SJCRH30 (cell line): ENCODE measurements around the gene PRDX1. TPM values are rescaled to one million over a fixed set of nuclear protein-coding genes. Genes with fewer than 3 reads are reported as not detected.
"Not testable (repeated sequence)": the region's sequence is repeated elsewhere in the genome, so short reads cannot be mapped to it uniquely, and the experiment has no call there.

Source experiments
- DNase-seq, 2 experiments: peaks; one replicate each; pipeline ENCODE4 v3.0.0-alpha.2; 2015 to 2020
- H3K27ac ChIP-seq: fragments of 250-450 bp; sonication (Bioruptor Pico); 2 replicates; pipeline ENCODE4 v1.5.1; 2020; ENCODE audit warnings: mild to moderate bottlenecking, moderate library complexity
- H3K27me3 ChIP-seq: fragments of 250-450 bp; sonication (Bioruptor Pico); 2 replicates; pipeline ENCODE4 v1.5.1; 2020; ENCODE audit warnings: mild to moderate bottlenecking, moderate library complexity
- H3K36me3 ChIP-seq: fragments of 250-450 bp; sonication (Bioruptor Pico); 2 replicates; pipeline ENCODE4 v1.5.1; 2020; ENCODE audit warnings: mild to moderate bottlenecking, moderate library complexity
- H3K4me1 ChIP-seq: fragments of 250-450 bp; sonication (Bioruptor Pico); 2 replicates; pipeline ENCODE4 v1.5.1; 2020; ENCODE audit warnings: mild to moderate bottlenecking, moderate library complexity
- H3K4me3 ChIP-seq: fragments of 250-450 bp; sonication (Bioruptor Pico); 2 replicates; pipeline ENCODE4 v1.5.1; 2020; ENCODE audit warnings: mild to moderate bottlenecking, moderate library complexity
- H3K9me3 ChIP-seq: fragments of 250-450 bp; sonication (Bioruptor Pico); replicated peaks from 2 replicates; pipeline ENCODE4 v1.5.1; 2020; ENCODE audit warnings: mild to moderate bottlenecking, moderate library complexity
- total RNA-seq: library from RNA; depleted of rRNA; stranded (reverse); fragments of >200 nt; shearing (Covaris generic); gene quantifications from 2 replicates; pipeline ENCODE4 v1.2.3, GENCODE V29; 2014

PRDX1 gene
- total RNA-seq, 1 experiment from 2014 or later: 821 TPM

- H3K9me3 ChIP-seq: no peaks in the 10 kb centered on the region
- no peak overlapping the region for H3K4me3 ChIP-seq
- no peaks in the 10 kb centered on the region for H3K36me3 ChIP-seq
- H3K4me1 ChIP-seq: peaks cover 24% of the 10 kb centered on the region
- no peak for DNase-seq
- no peaks in the 10 kb centered on the region for H3K27me3 ChIP-seq
- no peak overlapping the region for H3K27ac ChIP-seq
Observed at GRCh38 chr1:45545019-45545493, 23.4 kb upstream of the PRDX1 start.

- H3K4me3 ChIP-seq: no peak overlapping the region
- H3K36me3 ChIP-seq: no peaks in the 10 kb centered on the region
- no peaks in the 10 kb centered on the region for H3K27me3 ChIP-seq
- no peaks in the 10 kb centered on the region for H3K9me3 ChIP-seq
- peaks cover 24% of the 10 kb centered on the region for H3K4me1 ChIP-seq
- no peak for DNase-seq
- no peak overlapping the region for H3K27ac ChIP-seq
Observed at GRCh38 chr1:45544530-45544929, 22.8 kb upstream of the PRDX1 start.

- Histone ChIP-seq H3K9me3 (no peaks in the 10 kb centered on the region), H3K4me3 (peak overlapping the region; percentile 16; the same call in 1 of the 2 replicates), H3K4me1 (peaks cover 24% of the 10 kb centered on the region), H3K27me3 (no peaks in the 10 kb centered on the region), H3K36me3 (no peaks in the 10 kb centered on the region), H3K27ac (no peak overlapping the region)
- DNase-seq: peak; percentile 58 to 71
Observed at GRCh38 chr1:45543581-45544417, 22.1 kb upstream of the PRDX1 start.

GRCh38 chr1:45542591-45542990, 20.9 kb upstream of the PRDX1 start:
- Histone ChIP-seq H3K27ac (no peak overlapping the region), H3K4me1 (peaks cover 24% of the 10 kb centered on the region), H3K4me3 (no peak overlapping the region), H3K27me3 (no peaks in the 10 kb centered on the region; the same call in 1 of the 2 replicates), H3K36me3 (no peaks in the 10 kb centered on the region), H3K9me3 (no peaks in the 10 kb centered on the region)
- DNase-seq: no peak

GRCh38 chr1:45541193-45541592, 19.5 kb upstream of the PRDX1 start:
- Histone ChIP-seq H3K9me3 (no peaks in the 10 kb centered on the region), H3K27ac (no peak overlapping the region), H3K36me3 (no peaks in the 10 kb centered on the region), H3K27me3 (peaks cover 3% of the 10 kb centered on the region), H3K4me3 (no peak overlapping the region), H3K4me1 (peaks cover 20% of the 10 kb centered on the region)
- DNase-seq: no peak

GRCh38 chr1:45536886-45537285, 15.2 kb upstream of the PRDX1 start:
- Histone ChIP-seq H3K9me3 (no peaks in the 10 kb centered on the region), H3K27me3 (peaks cover 3% of the 10 kb centered on the region), H3K4me3 (no peak overlapping the region), H3K27ac (no peak overlapping the region), H3K36me3 (no peaks in the 10 kb centered on the region), H3K4me1 (no peaks in the 10 kb centered on the region)
- no peak for DNase-seq

- Histone ChIP-seq H3K36me3 (no peaks in the 10 kb centered on the region), H3K4me1 (no peaks in the 10 kb centered on the region), H3K27me3 (peaks cover 3% of the 10 kb centered on the region), H3K27ac (no peak overlapping the region), H3K4me3 (no peak overlapping the region), H3K9me3 (no peaks in the 10 kb centered on the region)
- no peak for DNase-seq
Observed at GRCh38 chr1:45535988-45536766, 14.5 kb upstream of the PRDX1 start.

- Histone ChIP-seq H3K27me3 (no peaks in the 10 kb centered on the region), H3K9me3 (0 out of 2 replicates have a peak, but pooled peaks cover 3% of the 10 kb centered on the region), H3K36me3 (no peaks in the 10 kb centered on the region), H3K4me1 (no peaks in the 10 kb centered on the region), H3K4me3 (no peak overlapping the region), H3K27ac (no peak overlapping the region)
- no peak for DNase-seq
Observed at GRCh38 chr1:45531873-45532272, 10.2 kb upstream of the PRDX1 start.

GRCh38 chr1:45530632-45531135, 9.0 kb upstream of the PRDX1 start:
- no peaks in the 10 kb centered on the region for H3K4me1 ChIP-seq
- DNase-seq: peak; percentile 62 to 76
- H3K27ac ChIP-seq: no peak overlapping the region
- H3K27me3 ChIP-seq: no peaks in the 10 kb centered on the region
- H3K36me3 ChIP-seq: no peaks in the 10 kb centered on the region
- no peak overlapping the region for H3K4me3 ChIP-seq
- 0 out of 2 replicates have a peak, but pooled peaks cover 3% of the 10 kb centered on the region for H3K9me3 ChIP-seq

DNA sequence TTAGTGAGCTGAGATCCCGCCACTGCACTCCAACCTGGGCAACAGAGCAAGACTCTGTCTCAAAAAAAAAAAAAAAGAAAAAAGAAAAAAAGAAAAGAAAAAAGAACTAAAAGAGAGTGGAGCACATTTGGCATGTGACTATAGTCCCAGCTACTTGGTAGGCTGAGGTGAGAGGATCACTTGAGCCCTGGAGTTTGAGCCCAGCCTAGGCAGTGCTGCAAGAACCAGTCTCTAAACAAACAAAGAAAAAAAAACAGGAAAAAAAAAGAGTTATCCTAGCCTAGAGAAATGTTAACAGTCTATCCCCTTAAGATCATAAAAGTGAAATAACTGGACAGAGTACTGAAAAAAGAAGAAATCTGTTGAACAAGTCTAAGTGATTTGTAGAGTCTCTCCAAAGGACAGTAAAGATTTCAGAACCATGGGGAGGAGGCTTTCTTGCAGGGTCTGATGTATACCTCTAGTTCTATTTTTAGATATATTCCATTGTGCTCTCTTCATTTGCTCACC, 4.5 kb upstream of the PRDX1 start:
- Histone ChIP-seq H3K27me3 (no peaks in the 10 kb centered on the region), H3K4me3 (no peak overlapping the region), H3K36me3 (no peaks in the 10 kb centered on the region), H3K9me3 (0 out of 2 replicates have a peak, but pooled peaks cover 3% of the 10 kb centered on the region), H3K4me1 (peaks cover 10% of the 10 kb centered on the region), H3K27ac (no peak overlapping the region)
- no peak for DNase-seq

- H3K4me3 ChIP-seq, H3K27ac ChIP-seq, H3K9me3 ChIP-seq, DNase-seq, H3K27me3 ChIP-seq, H3K36me3 ChIP-seq: not testable (repeated sequence)
- H3K4me1 ChIP-seq: peaks cover 14% of the 10 kb centered on the region
Observed at GRCh38 chr1:45523975-45524374, 2.3 kb upstream of the PRDX1 start.

GRCh38 chr1:45523516-45523915, 1.8 kb upstream of the PRDX1 start:
- H3K36me3 ChIP-seq, H3K27me3 ChIP-seq, DNase-seq, H3K27ac ChIP-seq, H3K9me3 ChIP-seq, H3K4me3 ChIP-seq: not testable (repeated sequence)
- peaks cover 19% of the 10 kb centered on the region for H3K4me1 ChIP-seq

DNA sequence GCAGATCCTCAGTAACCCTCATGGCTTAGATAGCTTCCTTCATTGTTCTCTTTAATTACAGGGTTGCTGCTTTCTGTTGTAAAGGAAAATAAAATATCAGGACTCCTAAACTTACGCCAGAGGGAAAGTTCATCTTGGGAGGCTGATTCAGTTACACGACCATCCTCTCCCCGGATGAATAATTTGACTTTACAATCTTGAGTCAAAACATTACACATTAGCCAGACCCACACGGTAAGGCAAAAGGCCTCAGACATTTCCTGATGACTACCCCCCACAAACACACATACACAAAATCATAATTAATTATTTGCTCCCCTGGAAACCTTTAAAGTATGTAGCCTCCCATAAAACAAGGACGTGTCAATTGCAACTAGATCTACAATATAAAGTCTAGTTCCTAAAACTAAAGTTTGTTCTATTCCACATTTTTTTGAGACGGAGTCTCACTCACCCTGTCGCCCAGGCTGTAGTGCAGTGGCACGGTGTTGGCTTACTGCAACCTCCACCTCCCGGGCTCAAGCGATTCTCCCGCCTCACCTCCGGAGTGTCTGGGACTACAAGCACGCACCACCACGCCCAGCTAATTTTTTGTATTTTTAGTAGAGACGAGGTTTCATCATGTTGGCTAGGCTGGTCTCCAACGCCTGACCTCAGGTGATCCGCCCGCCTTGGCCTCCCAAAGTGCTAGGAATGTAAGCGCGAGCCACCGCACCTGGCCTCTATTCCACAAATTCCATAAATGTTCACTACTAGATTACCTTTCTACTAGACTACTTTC, 830 bp upstream of the PRDX1 start:
- H3K36me3 ChIP-seq: peaks cover 6% of the 10 kb centered on the region
- no peaks in the 10 kb centered on the region for H3K27me3 ChIP-seq
- no peaks in the 10 kb centered on the region for H3K9me3 ChIP-seq
- peaks cover 19% of the 10 kb centered on the region for H3K4me1 ChIP-seq
- no peak for DNase-seq
- H3K27ac ChIP-seq: peak overlapping the region; percentile 78
- peak overlapping the region; percentile 87 for H3K4me3 ChIP-seq

DNA sequence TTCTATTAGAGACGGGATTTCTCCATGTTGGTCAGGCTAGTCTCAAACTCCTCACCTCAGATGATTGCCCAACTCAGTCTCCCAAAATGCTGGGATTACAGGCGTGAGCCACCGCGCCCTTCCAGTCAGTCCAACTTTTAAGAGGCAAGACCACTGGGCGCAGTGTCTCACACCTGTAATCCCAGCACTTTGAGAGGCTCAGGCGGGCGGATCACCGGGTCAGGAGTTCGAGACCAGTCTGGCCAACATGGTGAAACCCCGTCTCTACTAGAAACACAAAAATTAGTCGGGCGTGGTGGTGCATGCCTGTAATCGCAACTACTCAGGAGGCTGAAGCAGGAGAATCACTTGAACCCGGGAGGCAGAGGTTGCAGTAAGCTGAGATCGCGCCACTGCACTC, 1.9 kb downstream of the PRDX1 start:
- not testable (repeated sequence) for H3K9me3 ChIP-seq, H3K27me3 ChIP-seq, H3K27ac ChIP-seq, DNase-seq, H3K4me3 ChIP-seq
- H3K4me1 ChIP-seq: peaks cover 25% of the 10 kb centered on the region
- H3K36me3 ChIP-seq: peaks cover 30% of the 10 kb centered on the region
